Spinal cord (tissue), 10 donors: ENCODE data around the gene ADCY9. TPM values are rescaled to one million over a fixed set of nuclear protein-coding genes. Genes with fewer than 3 reads are reported as not detected.

Experiments used
- DNase-seq, 6 donors: peaks; one replicate each; pipeline versions ENCODE4 v3.0.0 to v3.0.0-alpha.2; 2013 to 2015; ENCODE audit warnings: low spot score in 6 of 6, low read depth in 4 of 6
- H3K27ac ChIP-seq: one replicate; pipeline ENCODE4 v1.5.1; 2013; ENCODE audit warnings: low read depth, low read length, control low read depth
- H3K27me3 ChIP-seq: one replicate; pipeline ENCODE4 v1.6.1; 2013; ENCODE audit warnings: low read length; ENCODE audit not compliant: control insufficient read depth, insufficient read depth
- H3K36me3 ChIP-seq: one replicate; pipeline ENCODE4 v1.6.1; 2013; ENCODE audit warnings: low read length; ENCODE audit not compliant: control insufficient read depth, insufficient read depth
- H3K4me1 ChIP-seq: one replicate; pipeline ENCODE4 v1.6.1; 2013; ENCODE audit warnings: low read length; ENCODE audit not compliant: control insufficient read depth, insufficient read depth
- H3K4me3 ChIP-seq: one replicate; pipeline ENCODE4 v1.5.1; 2013; ENCODE audit warnings: low read depth, low read length, control low read depth
- H3K9me3 ChIP-seq: one replicate; pipeline ENCODE4 v1.6.1; 2013; ENCODE audit warnings: low read length; ENCODE audit not compliant: control insufficient read depth, insufficient read depth
- WGBS: methylation state at CpG from one replicate; pipeline ENCODE4 v1.1.5; 2013; ENCODE audit warnings: missing lambda C conversion rate; ENCODE audit not compliant: insufficient coverage; 5-methylcytosine and 5-hydroxymethylcytosine counted together
- polyA plus RNA-seq, 2 donors: library from polyadenylated mRNA; unstranded; fragments of 120-200 nt; gene quantifications; one replicate each; pipeline ENCODE4 v1.2.1, GENCODE V29; 2013; ENCODE audit not compliant: insufficient read length in 2 of 2
- total RNA-seq, 2 donors: library from RNA; depleted of rRNA in 1 of 2; stranded (reverse); fragments of 120-200 nt in 1 of 2; fragments of >200 nt in 1 of 2; gene quantifications; one replicate each; pipeline versions ENCODE4 v1.2.3 to v1.2.4, GENCODE V29; 2013 to 2014
- donor health status: healthy.

ADCY9 gene
- total and polyA plus RNA-seq, 4 donors, result 12.0 to 13.4 (median 13.0) TPM

- no peaks in the 10 kb centered on the region for H3K36me3 ChIP-seq
- 52% methylated on average over 12 of the region's 13 CpGs for WGBS
Observed at GRCh38 chr16:4131621-4132020, 15.4 kb upstream of the ADCY9 start.

GRCh38 chr16:4124535-4125294 is 8.5 kb upstream of the ADCY9 start:
- H3K27ac ChIP-seq, result no peak overlapping the region
- 49% methylated on average over 7 of the region's 12 CpGs for WGBS

More at GRCh38 chr16:4131621-4132020, 15.4 kb upstream of the ADCY9 start:
- no peaks in the 10 kb centered on the region for H3K9me3 ChIP-seq
- DNase-seq, result peak in 1 of 6 donors; percentile 44
- no peak overlapping the region for H3K4me3 ChIP-seq
- H3K27ac ChIP-seq, result no peak overlapping the region
- no peaks in the 10 kb centered on the region for H3K27me3 ChIP-seq
- H3K4me1 ChIP-seq, result peaks cover 3% of the 10 kb centered on the region

DNA sequence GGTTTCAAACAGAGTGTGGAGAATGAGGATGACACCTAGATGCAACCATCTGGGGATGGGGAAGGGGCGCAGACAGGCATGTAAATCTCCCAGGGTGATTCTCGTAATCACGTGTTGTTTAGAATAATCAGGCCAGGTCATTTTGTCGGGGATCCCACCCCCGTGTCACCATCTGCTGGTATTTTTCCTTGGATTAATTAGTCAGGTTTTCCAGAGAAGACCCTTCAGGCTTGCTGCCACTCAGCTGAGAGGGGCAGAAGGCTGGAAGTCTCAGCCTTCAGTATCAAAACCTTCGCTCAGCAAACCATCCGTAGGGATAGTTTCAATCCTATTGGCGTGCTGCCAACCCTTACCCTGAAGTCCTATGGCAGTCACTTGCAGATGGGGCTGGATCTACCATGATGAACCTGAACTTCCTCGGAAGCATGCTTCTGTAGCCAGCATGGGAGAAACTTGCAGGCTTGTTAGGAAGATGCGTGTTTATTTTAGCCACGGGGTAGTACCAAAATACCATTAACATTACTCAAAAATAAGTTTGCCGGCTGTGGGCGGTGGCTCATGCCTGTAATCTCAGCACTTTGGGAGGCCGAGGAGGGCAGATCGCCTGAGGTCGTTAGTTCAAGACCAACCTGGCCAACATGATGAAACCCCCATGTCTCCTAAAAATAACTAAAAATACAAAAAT is 7.5 kb upstream of the ADCY9 start:
- no peaks in the 10 kb centered on the region for H3K9me3 ChIP-seq
- WGBS, result 52% methylated on average over 8 of the region's 16 CpGs
- no peaks in the 10 kb centered on the region for H3K36me3 ChIP-seq
- H3K4me3 ChIP-seq, result no peak overlapping the region
- H3K27me3 ChIP-seq, result no peaks in the 10 kb centered on the region
- no peaks in the 10 kb centered on the region for H3K4me1 ChIP-seq
- no peak overlapping the region for H3K27ac ChIP-seq
- peak in 1 of 6 donors; percentile 15 for DNase-seq

More at GRCh38 chr16:4124535-4125294, 8.5 kb upstream of the ADCY9 start:
- no peaks in the 10 kb centered on the region for H3K9me3 ChIP-seq
- DNase-seq, result peak in 1 of 6 donors; percentile 86
- no peaks in the 10 kb centered on the region for H3K27me3 ChIP-seq
- no peaks in the 10 kb centered on the region for H3K4me1 ChIP-seq
- H3K4me3 ChIP-seq, result no peak overlapping the region
- no peaks in the 10 kb centered on the region for H3K36me3 ChIP-seq

DNA sequence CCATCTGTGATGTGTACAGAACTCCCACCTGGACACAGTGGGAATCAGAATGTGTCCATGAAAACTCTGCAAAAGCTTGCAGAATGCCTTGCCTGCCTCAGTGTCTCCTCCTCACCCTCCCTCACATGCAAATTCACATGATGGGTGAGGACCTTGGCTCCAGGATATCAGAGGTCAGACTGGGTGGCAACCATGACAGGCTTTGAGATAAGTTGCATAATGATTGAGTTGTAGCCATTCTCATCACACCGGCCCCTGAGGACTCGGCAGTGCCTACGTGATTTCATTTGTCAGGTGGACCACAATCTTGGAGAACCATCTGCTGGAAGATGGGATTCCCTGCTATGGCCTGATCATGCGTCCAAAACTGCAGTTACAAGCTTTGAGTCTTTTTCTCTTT is 3.9 kb upstream of the ADCY9 start:
- DNase-seq, result no peak
- H3K9me3 ChIP-seq, result no peaks in the 10 kb centered on the region
- no peak overlapping the region for H3K4me3 ChIP-seq
- H3K27me3 ChIP-seq, result no peaks in the 10 kb centered on the region
- H3K27ac ChIP-seq, result no peak overlapping the region
- H3K36me3 ChIP-seq, result peaks cover 1% of the 10 kb centered on the region
- H3K4me1 ChIP-seq, result peaks cover 10% of the 10 kb centered on the region
- WGBS, result 82% methylated on average over 3 of the region's 4 CpGs

GRCh38 chr16:4117250-4117578 is 972 bp upstream of the ADCY9 start:
- H3K4me3 ChIP-seq, result peak overlapping the region; percentile 40

DNA sequence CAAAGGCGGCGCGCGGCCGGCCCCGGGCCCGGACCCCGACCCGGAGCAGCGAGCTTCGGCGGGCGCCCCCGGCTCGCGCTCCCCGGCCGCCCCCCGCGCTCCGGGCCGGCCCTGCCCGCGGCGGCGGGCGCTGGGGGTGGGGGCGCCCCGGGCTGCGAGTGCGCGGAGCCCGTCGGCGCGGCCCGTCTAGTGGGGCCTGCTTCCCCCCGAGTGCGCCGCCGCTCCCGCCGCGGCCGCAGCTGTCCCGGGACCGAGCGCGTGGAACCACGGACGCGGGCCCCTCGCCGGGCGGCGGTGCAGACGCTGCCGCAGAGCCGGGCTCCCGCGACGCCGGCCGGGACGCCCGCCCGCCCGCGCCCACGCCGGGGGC is 308 bp downstream of the ADCY9 start:
- no peak overlapping the region for H3K27ac ChIP-seq
- H3K36me3 ChIP-seq, result peaks cover 16% of the 10 kb centered on the region
- H3K9me3 ChIP-seq, result no peaks in the 10 kb centered on the region
- under 1% methylated on average over 71 of the region's 71 CpGs for WGBS
- no peaks in the 10 kb centered on the region for H3K27me3 ChIP-seq
- peak overlapping the region; percentile 55 for H3K4me3 ChIP-seq
- H3K4me1 ChIP-seq, result peaks cover 35% of the 10 kb centered on the region
- DNase-seq, result no peak

More at GRCh38 chr16:4117250-4117578, 972 bp upstream of the ADCY9 start:
- no peak for DNase-seq
- peaks cover 29% of the 10 kb centered on the region for H3K4me1 ChIP-seq
- H3K27me3 ChIP-seq, result no peaks in the 10 kb centered on the region
- peaks cover 16% of the 10 kb centered on the region for H3K36me3 ChIP-seq
- WGBS, result 97% methylated on average over 5 of the region's 12 CpGs
- no peaks in the 10 kb centered on the region for H3K9me3 ChIP-seq
- no peak overlapping the region for H3K27ac ChIP-seq

DNA sequence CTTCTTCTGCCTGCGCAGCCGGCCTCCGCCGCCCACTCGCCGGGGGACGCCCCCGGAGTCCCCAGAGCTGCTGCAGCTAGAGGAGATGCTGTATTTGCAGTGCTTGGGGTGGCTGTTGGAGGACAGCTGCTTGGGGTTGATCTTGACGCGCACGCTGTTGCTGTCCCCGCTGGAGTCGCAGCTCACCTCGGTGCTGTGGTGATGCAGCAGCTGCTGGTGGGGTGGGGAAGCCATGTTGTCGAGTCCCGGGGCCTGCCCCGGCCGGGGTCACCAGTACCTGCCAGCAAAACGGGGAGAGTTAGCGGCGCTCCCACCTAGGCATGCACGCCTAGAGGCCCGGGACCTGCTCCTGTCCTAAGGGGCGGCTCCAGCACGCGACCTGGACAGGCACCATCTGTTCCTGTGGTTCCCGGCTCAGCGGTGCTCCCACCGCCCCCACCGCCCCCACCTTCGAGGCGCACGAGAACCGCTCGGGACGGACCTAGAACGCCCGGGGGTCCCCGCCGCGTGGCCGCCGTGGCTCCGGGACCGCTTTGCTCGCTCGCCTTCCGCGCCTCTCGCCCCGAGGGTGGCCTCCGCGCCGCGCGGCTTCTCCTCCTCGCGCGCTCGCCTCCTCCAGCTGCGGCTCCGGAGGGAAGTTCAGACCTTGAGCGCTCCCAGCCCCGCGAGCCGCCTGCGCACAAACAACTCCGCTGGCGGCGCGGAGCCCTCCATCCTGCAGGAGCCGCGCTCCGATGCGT is 863 bp downstream of the ADCY9 start:
- no peak overlapping the region for H3K27ac ChIP-seq
- H3K27me3 ChIP-seq, result no peaks in the 10 kb centered on the region
- no peaks in the 10 kb centered on the region for H3K9me3 ChIP-seq
- DNase-seq, result peak in 2 of 6 donors; percentile 75 to 78
- H3K4me1 ChIP-seq, result peaks cover 41% of the 10 kb centered on the region
- WGBS, result 2% methylated on average over 75 of the region's 75 CpGs
- peaks cover 20% of the 10 kb centered on the region for H3K36me3 ChIP-seq
- H3K4me3 ChIP-seq, result peak overlapping the region; percentile 55

GRCh38 chr16:4114257-4115208 is 1.7 kb downstream of the ADCY9 start:
- Histone ChIP-seq H3K4me3 (peak overlapping the region; percentile 55), H3K36me3 (peaks cover 22% of the 10 kb centered on the region), H3K4me1 (peaks cover 49% of the 10 kb centered on the region), H3K27ac (no peak overlapping the region), H3K27me3 (no peaks in the 10 kb centered on the region), H3K9me3 (no peaks in the 10 kb centered on the region)
- WGBS, result 71% methylated on average over 45 of the region's 47 CpGs
- no peak for DNase-seq
